GM19395 (cell line): ENCODE results near the gene NPC1L1.
"Not testable (repeated sequence)": the region's sequence is repeated elsewhere in the genome, so short reads cannot be mapped to it uniquely, and the experiment has no call there.

ENCODE experiments used
- ATAC-seq: cut with Tn5 transposase; IDR thresholded peaks from one replicate; pipeline ENCODE4 v1.9.1; 2021; ENCODE audit warnings: mild to moderate bottlenecking, moderate library complexity; ENCODE audit not compliant: unreplicated experiment

Gene NPC1L1

DNA sequence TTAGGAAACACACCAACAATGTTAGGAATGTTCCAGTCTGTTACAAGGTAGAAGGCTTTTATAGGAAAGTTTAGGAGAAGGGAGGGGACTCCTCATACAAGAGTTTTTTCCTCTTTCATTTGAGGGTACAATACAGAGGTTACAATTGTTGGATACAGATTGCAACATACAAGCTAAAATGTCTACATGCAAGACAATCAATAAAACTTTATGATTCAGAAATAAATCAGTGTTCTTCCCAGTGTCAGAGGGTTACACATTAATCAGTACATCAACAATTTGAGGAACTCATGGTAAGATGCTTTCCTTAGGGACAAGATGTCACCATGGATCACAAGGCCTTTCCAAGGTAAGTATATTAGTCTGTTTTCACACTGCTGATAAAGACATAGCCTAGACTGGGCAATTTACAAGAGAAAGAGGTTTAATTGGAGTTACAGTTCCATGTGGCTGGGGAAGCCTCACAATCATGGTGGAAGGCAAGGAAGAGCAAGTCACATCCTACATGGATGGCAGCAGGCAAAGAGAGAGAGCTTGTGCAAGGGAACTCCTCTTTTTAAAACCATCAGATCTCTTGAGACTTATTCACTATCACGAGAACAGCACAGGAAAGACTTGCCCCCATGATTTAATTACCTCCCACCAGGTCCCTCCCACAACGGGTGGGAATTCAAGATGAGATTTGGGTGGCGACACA, 34.4 kb downstream of the NPC1L1 start:
- not testable (repeated sequence) for ATAC-seq

DNA sequence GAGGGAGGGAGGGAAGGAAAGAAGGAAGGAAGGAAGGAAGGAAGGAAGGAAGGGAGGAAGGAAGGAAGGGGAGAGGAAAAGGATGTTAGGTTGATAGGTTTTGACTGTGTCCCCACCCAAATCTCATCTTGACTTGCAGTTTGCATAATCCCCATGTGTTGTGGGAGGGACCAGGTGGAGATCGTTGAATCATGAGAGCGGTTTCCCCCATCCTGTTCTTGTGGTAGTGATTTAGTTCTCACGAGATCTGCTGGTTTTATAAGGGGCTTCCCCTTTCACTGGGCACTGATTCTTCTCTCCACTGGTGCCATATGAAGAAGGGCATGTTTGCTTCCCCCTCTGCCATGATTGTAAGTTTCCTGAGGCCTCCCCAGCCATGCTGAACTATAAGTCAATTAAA, 35.5 kb downstream of the NPC1L1 start:
- no peak for ATAC-seq

GRCh38 chr7:44498230-44498954, 42.7 kb downstream of the NPC1L1 start:
- ATAC-seq = no peak

GRCh38 chr7:44497155-44498027, 43.7 kb downstream of the NPC1L1 start:
- no peak for ATAC-seq

GRCh38 chr7:44496385-44496784, 44.7 kb downstream of the NPC1L1 start:
- ATAC-seq = no peak

- ATAC-seq = no peak
These were observed 46.2 kb downstream of the NPC1L1 start for GRCh38 chr7:44494960-44495359.

DNA sequence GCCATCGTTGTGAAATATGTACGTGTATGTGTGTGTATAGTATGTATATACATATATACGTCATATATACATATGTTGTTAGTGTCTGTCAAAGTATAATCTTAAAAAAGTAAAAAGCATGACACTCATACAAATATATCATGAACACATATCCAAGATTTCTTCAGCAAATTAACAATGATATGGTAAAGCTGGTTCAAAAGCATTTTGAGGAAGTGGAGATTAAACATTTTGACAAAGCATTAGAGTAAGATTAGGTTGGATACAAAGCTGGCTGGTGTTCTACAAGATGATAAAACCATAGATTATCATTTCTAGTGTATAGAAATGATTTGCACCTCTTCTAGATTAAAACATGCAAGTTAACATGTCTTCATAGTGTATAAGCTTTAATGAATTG, 49.9 kb downstream of the NPC1L1 start:
- no peak for ATAC-seq

GRCh38 chr7:44490351-44491200, 50.6 kb downstream of the NPC1L1 start, which contains the start of gene NUDCD3:
NUDCD3 (minus strand) TSS chr7:44490658; CDS start chr7:44490600, 58 bp downstream.
- peak; percentile 95 for ATAC-seq

DNA sequence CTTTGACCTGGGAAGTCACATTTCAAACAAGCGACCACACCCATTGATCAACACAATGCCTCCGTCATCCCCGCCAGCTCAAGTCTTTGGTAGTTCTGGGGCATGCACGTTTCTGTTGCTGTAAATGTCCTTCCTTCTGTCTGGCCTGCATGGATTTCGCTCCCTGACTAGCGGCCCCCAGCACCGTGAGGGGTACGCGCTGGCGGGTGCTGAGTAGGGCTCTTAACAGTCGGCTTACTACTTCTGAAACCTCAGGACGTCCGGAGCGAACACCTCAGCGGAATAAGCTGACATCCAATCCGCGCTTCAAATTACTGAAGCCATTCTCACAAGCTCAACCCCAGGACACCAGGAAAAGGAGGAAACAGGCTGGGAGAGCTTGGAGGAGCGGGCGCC, 51.2 kb downstream of the NPC1L1 start:
- peak; percentile 28 for ATAC-seq

DNA sequence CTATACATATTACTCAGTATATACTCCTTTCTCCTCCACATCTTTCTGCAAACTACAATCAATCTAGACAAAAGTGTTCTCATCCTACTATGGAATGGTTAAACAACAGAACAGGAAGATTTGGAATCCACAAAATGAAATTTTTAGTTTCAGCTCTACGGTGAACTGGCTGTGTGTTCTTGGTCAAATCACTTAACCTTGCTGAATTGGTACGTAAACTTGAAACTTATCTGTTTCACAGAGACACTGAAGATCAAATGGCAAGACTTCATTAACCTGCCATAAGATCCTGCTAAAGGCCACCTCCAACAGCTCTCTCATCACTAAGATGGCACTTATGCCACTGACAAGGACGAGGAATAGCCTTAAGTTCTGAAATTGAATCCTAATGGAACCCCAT, 52.2 kb downstream of the NPC1L1 start:
- no peak for ATAC-seq

GRCh38 chr7:44486693-44487092, 54.4 kb downstream of the NPC1L1 start:
- no peak for ATAC-seq

DNA sequence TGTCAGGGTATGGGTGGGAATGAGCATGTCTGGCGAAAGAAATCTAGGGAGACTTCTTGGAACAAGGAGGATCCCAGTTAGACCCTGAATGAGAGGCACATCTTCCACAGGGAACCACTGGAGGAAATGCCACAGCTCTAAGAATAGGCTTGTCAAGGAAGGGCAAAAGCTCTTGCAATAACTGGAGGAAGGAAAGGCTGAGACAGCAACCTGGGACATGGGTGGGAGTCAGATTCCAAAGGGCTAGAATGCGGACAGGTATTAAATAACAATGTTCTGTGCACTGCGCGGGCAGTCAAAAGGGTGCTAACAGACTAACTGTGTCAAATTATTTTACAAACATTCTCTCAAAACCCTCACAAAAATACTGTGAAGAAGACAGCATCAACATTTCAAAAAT, 55.1 kb downstream of the NPC1L1 start:
- ATAC-seq = no peak

DNA sequence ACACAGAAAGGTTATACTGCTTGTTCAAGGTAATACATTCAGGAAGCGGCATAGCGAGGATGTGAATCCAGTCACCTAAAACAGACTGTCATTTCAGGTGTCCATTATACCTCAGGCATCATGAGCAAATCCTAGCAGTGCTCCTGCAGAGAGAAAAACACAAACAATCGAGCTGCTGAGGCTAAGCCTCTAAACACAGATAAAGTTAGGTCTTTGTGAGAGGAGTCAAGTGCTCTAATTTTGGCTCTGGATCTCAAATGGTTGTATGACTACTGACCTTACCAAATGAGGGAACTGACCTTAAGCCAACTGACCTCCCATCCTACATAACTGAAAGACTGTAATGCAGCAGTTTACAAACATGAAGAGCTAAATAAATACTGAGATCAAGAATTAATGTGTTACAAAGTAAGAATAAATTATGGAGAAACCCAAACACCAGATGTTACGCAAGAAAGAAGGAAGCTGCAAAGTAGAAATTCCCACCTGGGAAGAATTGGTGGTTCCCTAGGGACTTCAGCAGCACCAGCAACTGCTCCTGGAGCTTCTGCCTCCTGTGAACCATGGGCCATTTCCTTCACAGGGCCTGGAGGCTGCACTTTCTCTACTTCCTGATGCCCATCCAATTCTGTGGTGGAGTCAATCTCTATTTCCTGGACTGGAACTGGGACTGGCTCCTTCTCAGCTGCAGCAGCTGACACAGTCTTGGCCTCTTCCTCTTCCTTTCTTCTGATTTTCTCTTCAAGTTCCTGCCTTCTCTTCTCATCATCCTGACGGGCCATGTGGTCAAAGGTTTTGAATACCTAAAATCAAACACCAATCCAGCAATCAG, 56.4 kb downstream of the NPC1L1 start:
- ATAC-seq = no peak

DNA sequence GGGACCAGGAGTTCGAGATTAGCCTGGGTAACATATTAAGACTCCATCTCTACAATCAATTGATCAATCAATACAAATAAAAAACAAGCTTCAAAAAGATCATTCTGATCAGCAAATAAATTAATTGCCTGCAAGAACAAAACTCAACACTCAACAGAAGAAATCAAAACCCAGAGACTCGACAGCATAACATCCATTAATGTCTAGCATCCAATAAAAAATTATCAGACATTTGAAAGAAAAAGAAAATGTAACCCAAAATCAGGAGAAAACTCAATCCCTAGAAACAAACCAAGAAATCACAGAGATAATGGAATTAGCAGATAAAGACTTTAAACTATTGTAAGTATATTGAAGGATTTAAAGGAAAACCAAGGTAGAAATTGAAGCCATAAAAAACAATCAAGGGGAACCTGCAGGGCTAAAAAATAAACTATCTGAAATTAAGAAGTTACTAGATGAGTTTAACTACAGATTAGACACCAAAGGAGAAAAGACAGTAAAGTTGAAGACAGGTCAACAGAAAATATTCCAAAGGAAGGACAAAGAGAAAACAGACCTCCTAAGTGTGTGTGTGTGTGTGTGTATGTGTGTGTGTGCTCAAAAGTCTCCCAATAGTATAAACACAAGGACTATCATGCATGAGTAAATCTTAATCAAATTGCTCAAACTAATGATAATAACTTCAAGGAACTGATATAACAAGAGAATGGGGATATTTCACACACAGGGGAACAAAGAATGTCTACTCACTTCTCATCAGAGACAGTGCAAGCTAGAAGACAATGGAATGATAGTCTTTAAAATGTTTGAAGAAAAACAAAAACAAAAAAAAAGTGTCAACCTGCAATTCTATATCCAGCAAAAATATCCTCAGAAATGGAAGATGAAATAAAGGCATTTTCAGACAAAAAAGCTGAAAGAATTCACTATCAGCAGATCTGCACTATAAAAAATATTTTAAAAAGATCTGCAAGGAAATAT, 58.3 kb downstream of the NPC1L1 start:
- no peak for ATAC-seq

DNA sequence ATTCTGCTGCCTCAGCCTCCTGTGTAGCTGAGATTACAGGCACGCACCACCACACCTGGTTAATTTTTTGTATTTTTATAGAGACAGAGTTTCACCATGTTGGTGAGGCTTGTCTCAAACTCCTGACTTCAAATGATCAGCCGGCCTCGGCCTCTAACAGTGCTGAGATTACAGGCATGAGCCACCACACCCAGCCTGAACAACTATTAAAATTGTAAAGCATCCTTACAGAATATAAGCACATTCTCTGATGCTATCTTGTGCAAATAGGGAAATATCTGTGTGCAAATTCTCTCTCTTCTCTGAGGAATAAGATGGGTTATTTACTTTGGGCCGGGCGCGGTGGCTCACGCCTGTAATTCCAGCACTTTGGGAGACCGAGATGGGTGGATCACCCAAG, 63.2 kb downstream of the NPC1L1 start:
- no peak for ATAC-seq

- ATAC-seq = peak; percentile 76
These were observed 63.9 kb downstream of the NPC1L1 start for GRCh38 chr7:44477063-44477830.

- no peak for ATAC-seq
These were observed 64.8 kb downstream of the NPC1L1 start for GRCh38 chr7:44476313-44476712.

DNA sequence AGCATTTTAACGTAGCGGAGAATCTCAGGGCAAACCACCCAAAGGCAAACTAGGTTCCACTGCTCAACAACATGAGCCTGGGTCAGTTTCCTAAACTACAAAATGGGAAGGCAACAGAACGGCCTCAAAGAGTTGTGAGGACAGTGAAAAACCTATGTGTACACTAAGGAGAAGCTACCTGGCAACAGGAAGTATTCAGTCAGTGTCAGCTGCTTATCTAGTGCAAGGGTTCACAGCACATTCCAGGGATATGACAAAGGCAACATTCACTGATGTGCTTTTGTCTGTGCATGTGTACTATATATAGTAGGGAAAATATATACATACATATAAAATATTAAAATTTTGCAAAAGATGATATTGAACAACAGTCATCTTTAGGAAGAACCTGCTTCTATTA, 67.8 kb downstream of the NPC1L1 start:
- no peak for ATAC-seq
